ENCODE data around the gene SPAM1. TPM values are rescaled to one million over a fixed set of nuclear protein-coding genes. Genes with fewer than 3 reads are reported as not detected.

SPAM1 gene
- total RNA-seq, 120 experiments from 2014 or later: not detected

Other genes starting within 250 kb of the SPAM1 start
- gene WASL, start 176.2 kb upstream of the SPAM1 start, total RNA-seq: 10 to 100 TPM; 41.1 to 88.3 (median 68.7) TPM
- gene HYAL4, start 80.1 kb upstream of the SPAM1 start, total RNA-seq: under 1 TPM in 1 of 120 experiments, not detected in 119; 0.31 TPM
- gene TMEM229A, start 107.8 kb downstream of the SPAM1 start, total RNA-seq: 10 to 100 TPM in 41 of 120 experiments, 1 to 10 TPM in 79; 4.5 to 16.4 (median 9.0) TPM

All from dorsolateral prefrontal cortex (tissue), 118 donors.